Fibroblast of skin of scalp (primary cell): ENCODE data around the gene ZNF107.
"Not testable (repeated sequence)": the region's sequence is repeated elsewhere in the genome, so short reads cannot be mapped to it uniquely, and the experiment has no call there.

Experiments used
- DNase-seq: peaks from one replicate; pipeline ENCODE4 v3.0.0-alpha.2; 2013

The ZNF107 gene

DNA sequence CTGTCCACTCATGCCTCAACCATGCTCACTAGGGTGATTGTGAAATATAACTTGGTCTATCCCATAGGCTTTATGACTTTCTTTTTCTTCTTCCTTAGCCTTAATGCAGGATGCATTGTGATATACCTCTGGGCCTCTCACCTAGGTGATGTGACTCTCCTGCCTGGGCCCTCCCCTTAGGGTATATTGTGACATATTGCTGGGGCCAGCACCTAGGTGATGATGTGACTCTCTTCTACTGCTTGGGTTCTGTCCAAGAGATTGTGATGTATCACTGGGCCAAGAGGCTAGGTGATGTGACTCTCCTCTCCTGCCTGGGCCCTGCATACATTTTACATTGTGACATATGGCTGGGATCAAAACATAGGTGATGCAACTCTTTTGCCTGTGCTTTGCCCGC is 14.7 kb upstream of the ZNF107 start:
- no peak for DNase-seq

DNA sequence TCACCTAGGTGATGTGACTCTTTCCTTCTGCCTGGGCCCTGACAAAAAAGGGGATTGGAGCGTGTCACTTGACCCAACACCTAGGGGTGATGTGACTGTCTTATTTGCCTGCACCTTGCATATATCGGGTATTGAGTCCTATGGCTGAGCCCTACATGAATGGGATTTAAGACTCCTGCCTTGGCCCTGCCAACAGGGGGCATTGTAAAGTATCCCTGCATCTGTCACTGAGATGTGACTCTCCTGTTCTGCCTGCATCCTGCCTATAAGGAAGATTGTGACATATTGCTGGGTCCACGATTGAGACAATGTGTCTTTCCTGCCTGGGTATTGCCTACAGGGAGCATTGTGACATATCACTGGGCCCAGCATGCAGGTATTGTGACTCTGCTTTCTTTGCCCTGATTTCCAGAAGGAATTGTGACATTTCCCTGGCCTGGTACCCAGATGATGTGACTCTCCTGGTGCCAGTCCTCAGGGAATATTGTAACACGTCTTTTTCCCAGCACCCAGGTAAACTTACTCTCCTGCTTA is 14.2 kb upstream of the ZNF107 start:
- no peak for DNase-seq

- DNase-seq: no peak
Measured at GRCh38 chr7:64653721-64654401, 12.1 kb upstream of the ZNF107 start.

DNA sequence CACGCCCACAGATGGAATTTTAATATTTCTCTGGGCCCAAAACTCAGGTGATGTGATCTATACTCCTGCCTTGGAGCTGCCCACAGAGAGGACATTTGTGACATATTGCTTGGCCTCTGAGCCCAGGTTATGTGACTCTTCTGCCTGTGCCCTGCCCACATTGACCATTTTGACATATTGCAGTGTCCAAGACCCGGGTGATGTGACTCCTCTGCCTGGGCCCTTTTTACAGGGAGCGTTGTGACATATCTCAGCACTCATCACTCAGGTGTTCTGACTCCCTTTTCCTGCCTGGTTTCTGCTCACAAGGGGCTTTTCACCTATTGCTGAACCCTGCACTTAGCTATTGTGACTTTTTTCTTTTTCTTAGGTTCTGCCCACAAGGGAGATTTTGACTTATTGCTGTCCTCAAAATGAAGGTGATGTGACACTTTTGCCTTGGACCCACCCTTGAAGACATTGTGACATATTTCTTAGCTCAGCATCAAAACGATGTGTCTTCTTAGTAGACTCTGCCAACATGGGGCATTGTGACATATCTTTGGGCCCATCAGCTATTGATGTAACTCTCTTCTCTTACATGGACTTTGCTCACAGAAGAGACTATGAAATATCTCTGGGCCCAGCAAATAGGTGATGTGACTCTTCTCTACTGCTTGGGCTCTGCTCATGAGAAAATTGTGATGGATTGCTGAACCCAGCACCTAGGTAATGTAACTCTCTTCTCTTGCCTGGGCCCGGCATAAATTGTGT is 11.0 kb upstream of the ZNF107 start:
- no peak for DNase-seq

GRCh38 chr7:64655811-64656210 is 10.1 kb upstream of the ZNF107 start:
- DNase-seq: no peak

GRCh38 chr7:64656489-64656888 is 9.4 kb upstream of the ZNF107 start:
- no peak for DNase-seq

- DNase-seq: not testable (repeated sequence)
Measured at GRCh38 chr7:64662091-64662490, 3.8 kb upstream of the ZNF107 start.

DNA sequence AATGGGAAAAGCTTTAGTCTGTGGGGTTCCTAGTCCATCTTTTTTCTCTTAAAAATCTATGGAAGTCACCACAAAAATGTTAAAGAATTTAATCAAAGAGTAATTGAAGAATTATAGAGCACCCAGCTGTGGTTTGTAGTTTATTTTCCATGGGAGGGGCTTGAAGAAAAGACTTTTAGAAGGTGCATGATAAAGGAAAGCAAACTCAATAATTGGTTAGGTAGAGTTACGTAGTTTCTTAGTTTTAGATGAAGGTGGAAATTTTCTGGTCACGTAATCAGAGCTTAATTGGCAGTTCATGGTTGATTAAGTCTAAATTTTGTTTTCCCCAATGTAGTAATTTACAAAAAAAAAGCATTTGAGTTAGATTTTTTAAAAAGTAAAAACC is 724 bp downstream of the ZNF107 start:
- no peak for DNase-seq

DNA sequence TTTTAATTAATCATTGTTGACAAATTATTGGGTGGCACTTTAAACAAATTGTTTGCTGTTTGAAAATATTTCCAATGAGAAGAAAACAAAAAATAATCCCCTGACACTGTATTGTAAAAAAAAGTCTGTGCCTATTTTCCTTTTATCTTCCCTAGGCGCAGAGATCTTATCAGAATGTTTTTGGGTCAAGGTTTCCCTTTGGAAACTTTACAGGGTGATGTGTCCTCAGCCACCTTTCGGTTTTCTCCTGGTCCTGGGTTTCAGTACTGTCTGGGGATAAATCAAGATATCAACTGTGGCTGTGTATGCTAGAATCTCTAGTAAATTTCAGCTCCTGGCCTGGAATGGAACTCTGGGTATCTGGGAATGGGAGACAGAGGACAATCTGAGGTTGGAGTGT is 1.4 kb downstream of the ZNF107 start:
- DNase-seq: no peak

GRCh38 chr7:64672414-64672813 is 6.5 kb downstream of the ZNF107 start:
- DNase-seq: no peak

DNA sequence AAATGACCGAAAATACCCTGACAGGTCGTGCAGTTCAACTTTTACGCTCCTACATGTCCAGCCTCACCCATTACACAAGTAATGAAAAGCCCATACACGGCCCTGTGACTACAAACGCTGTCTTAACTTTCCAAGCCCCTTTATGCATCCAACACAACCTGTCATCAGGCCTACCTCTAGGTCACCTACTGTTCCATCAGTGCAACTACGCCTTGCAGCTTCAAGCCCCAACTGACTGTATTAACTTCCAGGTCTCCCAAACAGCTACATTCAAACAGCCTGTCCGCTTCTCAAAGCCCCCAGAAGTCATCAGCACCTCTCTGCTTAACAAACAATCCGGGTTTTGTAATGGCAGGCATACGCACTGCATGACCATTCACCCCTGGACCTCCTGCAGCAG is 19.2 kb downstream of the ZNF107 start:
- no peak for DNase-seq

- no peak for DNase-seq
Measured at GRCh38 chr7:64685741-64686140, 19.8 kb downstream of the ZNF107 start.

DNA sequence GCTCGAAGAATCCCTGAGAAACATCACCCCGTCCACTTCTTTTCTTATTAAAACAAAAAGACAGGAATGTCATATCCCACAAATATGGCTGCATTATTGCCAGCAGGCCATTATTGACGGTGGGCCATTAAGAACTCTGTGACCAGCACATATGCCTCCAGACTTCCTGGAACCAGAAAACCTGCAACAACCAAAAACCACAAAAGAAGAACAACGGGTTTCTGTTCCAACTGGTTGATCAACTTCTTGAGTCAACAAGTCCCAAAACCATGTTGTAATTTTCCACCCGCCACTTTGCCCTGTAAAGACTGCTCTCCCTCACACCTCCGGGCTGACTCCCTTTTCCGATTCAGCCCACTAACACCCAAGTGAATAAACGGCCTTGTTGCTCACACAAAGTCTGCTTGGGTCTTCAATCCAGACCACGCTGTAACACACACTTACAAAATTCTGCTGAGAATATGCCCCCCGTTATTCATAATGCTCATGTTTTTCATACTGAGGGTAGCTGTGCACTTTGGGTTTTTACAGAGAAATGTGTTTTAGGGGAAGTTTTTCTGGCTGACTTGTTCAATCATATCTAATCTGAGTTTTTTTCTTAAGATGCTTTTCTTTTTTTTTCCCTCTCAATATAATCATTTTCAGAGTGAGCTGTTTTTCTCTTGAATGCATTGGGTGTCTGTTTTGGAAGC is 20.7 kb downstream of the ZNF107 start:
- DNase-seq: no peak

GRCh38 chr7:64687249-64687648 is 21.3 kb downstream of the ZNF107 start:
- no peak for DNase-seq

DNA sequence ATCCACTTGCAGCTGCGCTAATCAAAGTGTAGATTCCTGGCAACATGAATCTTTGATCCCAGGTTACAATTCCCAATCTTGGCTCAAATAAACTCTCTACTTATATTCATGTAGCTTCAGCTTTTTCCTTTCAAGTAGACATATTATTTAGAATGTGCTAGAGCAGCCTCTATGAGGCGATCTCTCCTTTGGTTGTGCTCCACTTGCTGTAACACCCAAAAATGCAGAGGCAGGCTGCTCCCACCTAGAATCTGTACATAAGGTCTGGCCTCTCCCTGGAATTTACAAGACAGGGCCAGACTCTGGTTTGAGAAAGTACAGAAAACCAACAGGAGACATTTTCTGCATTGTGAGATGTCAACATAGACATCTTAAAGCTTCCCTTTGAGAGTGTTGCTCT is 23.1 kb downstream of the ZNF107 start:
- DNase-seq: no peak

DNA sequence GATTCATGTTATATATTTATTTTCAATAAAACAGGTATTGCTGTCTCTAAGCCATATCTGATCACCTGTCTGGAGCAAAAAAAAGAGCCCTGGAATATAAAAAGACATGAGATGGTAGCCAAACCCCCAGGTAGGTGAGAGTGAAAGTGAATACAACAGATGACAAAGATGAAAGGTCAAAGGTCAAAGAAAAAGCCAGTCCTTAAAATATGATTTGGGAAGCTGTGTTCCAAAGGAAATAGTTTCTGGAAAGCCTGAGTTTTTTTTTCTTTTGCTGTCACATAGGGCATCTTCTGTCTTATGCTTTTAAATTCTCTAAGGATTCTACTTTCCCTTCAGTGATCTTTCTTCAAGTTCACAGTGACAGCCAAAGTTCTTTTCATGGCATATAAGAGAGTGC is 25.9 kb downstream of the ZNF107 start:
- no peak for DNase-seq

DNA sequence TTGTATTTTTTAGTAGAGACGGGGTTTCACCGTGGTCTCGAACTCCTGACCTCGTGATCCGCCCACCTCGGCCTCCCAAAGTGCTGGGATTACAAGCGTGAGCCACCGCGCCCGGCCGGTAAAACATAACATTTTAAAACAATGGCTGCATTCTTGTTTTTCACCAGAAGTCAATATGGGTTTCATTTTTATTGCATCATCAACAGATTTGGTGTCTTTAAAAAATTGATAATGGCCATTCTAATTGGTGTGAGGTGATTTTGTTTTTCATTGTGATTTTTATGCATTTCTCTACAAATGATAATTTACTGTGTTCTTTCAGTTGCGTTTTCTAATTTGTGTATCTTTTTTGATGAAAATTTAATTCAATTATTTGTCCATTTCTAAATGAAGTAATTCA is 31.9 kb downstream of the ZNF107 start:
- not testable (repeated sequence) for DNase-seq

DNA sequence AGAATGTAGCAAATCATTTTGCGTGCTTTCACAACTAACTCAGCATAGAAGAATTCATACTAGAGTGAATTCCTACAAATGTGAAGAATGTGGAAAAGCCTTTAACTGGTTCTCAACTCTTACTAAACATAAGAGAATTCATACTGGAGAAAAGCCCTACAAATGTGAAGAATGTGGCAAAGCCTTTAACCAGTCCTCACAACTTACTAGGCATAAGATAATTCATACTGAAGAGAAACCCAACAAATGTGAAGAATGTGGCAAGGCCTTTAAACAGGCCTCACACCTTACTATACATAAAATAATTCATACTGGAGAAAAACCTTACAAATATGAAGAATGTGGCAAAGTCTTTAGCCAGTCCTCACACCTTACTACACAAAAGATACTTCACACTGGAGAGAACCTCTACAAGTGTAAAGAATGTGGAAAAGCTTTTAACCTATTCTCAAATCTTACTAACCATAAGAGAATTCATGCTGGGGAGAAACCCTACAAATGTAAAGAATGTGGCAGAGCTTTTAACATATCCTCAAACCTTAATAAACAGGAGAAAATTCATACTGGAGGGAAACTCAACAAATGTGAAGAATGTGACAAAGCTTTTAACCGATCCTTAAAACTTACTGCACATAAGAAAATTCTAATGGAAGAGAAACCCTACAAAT is 40.8 kb downstream of the ZNF107 start:
- no peak for DNase-seq

DNA sequence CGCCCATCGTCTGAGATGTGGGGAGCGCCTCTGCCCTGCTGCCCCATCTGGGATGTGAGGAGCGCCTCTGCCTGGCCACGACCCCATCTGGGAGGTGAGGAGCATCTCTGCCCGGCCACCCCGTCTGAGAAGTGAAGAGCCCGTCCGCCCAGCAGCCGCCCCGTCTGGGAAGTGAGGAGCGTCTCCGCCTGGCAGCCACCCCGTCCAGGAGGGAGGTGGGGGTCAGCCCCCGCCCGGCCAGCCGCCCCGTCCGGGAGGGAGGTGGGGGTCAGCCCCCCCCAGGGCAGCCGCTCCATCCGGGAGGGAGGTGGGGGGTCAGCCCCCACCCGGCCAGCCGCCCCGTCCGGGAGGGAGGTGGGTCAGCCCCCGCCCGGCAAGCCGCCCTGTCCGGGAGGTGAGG is 52.0 kb downstream of the ZNF107 start:
- DNase-seq: not testable (repeated sequence)

DNA sequence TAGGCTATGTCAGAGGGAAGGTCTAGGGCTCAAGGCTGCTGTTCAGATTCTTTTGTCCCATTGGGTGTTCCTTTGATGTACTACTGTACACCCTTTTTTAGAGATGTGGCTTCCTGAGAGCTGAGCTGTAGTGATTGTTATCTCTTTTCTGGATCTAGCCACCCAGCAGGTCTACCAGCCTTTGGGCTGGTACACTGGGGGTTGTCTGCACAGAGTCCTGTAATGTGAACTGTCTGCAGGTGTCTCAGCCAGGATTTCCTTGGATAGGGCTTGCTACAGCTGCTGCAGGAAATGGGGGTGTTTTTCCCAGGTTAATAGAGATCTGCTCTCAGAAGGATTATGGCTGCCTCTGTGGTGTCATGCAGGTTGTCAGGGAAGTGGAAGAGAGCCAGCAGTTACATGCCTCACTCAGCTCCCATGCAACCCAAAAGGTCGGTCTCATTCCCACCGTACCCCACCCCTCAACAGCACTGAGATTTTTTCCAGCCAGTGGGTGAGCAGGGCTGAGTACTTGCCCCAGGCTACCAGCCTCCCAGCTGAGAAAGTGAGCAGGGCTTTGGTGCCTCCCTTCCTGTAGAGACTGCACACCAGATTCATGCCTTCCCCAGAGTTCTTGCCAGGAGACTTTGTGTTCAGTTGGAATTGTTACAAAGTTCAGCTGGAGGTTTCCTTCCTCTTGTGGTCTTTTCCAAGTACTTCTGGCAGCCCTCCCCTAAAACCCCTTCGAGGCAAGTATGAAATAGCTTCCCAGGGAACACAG is 63.3 kb downstream of the ZNF107 start:
- DNase-seq: no peak

DNA sequence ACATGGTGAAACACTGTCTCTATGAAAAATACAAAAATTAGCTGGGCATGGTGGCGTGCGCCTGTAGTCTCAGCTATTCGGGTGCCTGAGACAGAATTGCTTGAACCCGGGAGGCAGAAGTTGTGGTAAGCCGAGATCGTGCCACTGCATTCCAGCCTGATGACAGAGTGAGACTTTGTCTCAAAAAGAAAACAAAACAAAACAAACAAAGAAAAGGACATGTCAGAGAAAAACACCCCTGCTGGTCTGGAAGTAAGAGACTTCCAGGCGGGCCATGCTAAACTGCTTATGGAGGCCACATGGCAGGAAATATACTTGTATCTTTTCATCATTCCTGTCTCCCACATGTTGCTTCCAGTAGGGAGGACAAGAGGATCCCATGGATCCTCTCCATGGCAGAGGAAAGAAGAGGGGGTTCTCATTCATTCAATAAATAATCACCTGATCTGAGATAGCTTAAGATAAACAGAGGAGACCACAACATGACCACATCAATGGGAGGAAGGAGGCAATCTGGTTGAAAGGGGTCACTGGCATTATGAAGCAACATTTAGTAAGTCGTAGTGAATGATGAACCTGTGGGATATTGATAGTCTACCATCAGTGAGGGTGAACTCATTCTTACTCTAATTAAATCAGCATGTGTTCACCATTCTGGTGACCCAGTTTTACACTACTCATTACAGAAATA is 67.8 kb downstream of the ZNF107 start:
- no peak for DNase-seq

GRCh38 chr7:64736575-64736974 is 70.6 kb downstream of the ZNF107 start:
- DNase-seq: no peak
